ENCODE measurements around the gene RPL7A.

Gene RPL7A

DNA sequence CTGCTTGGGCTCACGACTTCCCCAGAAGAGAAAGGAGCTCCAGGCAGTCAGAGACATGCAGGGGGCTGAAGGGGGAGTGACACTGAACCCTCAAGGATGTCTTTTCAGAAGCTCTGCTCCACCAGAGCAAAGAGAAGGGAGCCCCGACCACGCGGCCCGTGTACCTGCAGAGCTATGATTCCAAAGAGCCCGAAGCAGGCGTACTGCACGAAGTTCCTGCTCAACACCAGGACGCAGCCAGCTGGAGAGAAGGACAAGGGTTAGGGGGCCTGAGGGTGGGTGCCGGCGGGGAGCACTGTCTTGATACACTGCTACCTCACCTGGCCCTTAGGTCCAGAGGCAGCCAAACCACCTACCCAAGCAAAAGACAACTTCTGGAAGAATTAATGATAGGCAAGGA lies 18.4 kb downstream of the RPL7A start:
- H2BK5ac ChIP-seq (ENCODE audit: low read length): no peak overlapping the region
- H3K27me3 ChIP-seq (ENCODE audit: insufficient read depth, low read length, poor library complexity): no peaks in the 10 kb centered on the region
- peaks cover 15% of the 10 kb centered on the region for H3K36me3 ChIP-seq (ENCODE audit: control insufficient read depth, insufficient read depth, low read length)
- H2BK15ac ChIP-seq (replicated peaks; ENCODE audit: low read depth): no peak overlapping the region
- no peak overlapping the region for H4K8ac ChIP-seq (ENCODE audit: low read depth, low read length)
- no peaks in the 10 kb centered on the region for H3K4me1 ChIP-seq (ENCODE audit: control insufficient read depth, low read depth, low read length)
- H3K4me2 ChIP-seq (ENCODE audit: low read length): no peak overlapping the region
- WGBS (ENCODE audit: extremely low coverage, insufficient coverage, low lambda C conversion rate): no CpG with 5 or more reads among the region's 11 CpGs
- no peak overlapping the region for H3K4me3 ChIP-seq (ENCODE audit: low read length)
- peaks cover 47% of the 10 kb centered on the region for H3K79me2 ChIP-seq (ENCODE audit: control insufficient read depth, insufficient read depth, low read length)
- H3K4ac ChIP-seq (ENCODE audit: low read depth, low read length): no peak overlapping the region
- H4K5ac ChIP-seq (ENCODE audit: low read length): no peak overlapping the region
- no peak overlapping the region for H3K27ac ChIP-seq (ENCODE audit: low read depth, low read length)
- H2BK120ac ChIP-seq (ENCODE audit: low read depth, low read length): no peak overlapping the region
- no peak overlapping the region for H3K9ac ChIP-seq (ENCODE audit: low read length)
- H3K23ac ChIP-seq (ENCODE audit: low read length): no peak overlapping the region
- no peak overlapping the region for H2AK5ac ChIP-seq (ENCODE audit: low read length)
- peaks cover 44% of the 10 kb centered on the region for H3K79me1 ChIP-seq (ENCODE audit: low read length)
- DNase-seq: no peak
- H3K56ac ChIP-seq (ENCODE audit: low read length): no peak overlapping the region
- no peak overlapping the region for H3K18ac ChIP-seq (ENCODE audit: low read length)

GRCh38 chr9:133367221-133367620 lies 19.2 kb downstream of the RPL7A start:
- Histone ChIP-seq H2BK15ac (replicated peaks; ENCODE audit: low read depth) (no peak overlapping the region), H3K4me1 (ENCODE audit: control insufficient read depth, low read depth, low read length) (no peaks in the 10 kb centered on the region), H3K4me3 (ENCODE audit: low read length) (no peak overlapping the region), H3K56ac (ENCODE audit: low read length) (no peak overlapping the region), H3K79me1 (ENCODE audit: low read length) (peaks cover 50% of the 10 kb centered on the region), H3K27ac (ENCODE audit: low read depth, low read length) (no peak overlapping the region), H2AK5ac (ENCODE audit: low read length) (no peak overlapping the region), H2BK5ac (ENCODE audit: low read length) (no peak overlapping the region), H3K27me3 (ENCODE audit: insufficient read depth, low read length, poor library complexity) (no peaks in the 10 kb centered on the region), H4K5ac (ENCODE audit: low read length) (no peak overlapping the region), H3K18ac (ENCODE audit: low read length) (no peak overlapping the region), H3K4ac (ENCODE audit: low read depth, low read length) (no peak overlapping the region), H3K79me2 (ENCODE audit: control insufficient read depth, insufficient read depth, low read length) (peaks cover 55% of the 10 kb centered on the region), H3K36me3 (ENCODE audit: control insufficient read depth, insufficient read depth, low read length) (peaks cover 15% of the 10 kb centered on the region), H3K23ac (ENCODE audit: low read length) (no peak overlapping the region), H3K4me2 (ENCODE audit: low read length) (no peak overlapping the region), H3K9ac (ENCODE audit: low read length) (no peak overlapping the region), H2BK120ac (ENCODE audit: low read depth, low read length) (no peak overlapping the region), H4K8ac (ENCODE audit: low read depth, low read length) (no peak overlapping the region)
- WGBS (ENCODE audit: extremely low coverage, insufficient coverage, low lambda C conversion rate): no CpG with 5 or more reads among the region's 22 CpGs
- DNase-seq: no peak

DNA sequence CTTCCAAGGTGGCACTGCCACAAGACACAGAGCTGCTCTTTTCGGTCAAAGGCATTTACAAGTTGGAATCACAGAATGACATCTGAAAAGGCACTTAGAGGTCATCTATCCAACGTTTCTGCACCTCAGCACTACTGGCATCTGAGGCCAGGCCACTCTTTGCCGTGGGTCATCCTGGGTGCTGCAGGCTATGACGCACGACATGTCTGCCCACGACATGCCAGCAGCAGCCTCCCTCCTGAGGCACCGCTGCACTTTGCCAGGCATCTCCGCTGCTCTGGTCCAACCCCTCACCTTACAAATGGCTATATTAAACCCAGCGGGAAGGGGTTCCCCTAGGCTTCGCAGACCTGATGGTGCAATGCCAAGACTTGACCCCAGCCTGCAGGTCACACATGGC lies 19.8 kb downstream of the RPL7A start:
- DNase-seq: no peak
- Histone ChIP-seq H3K27me3 (ENCODE audit: insufficient read depth, low read length, poor library complexity) (no peaks in the 10 kb centered on the region), H3K36me3 (ENCODE audit: control insufficient read depth, insufficient read depth, low read length) (peaks cover 18% of the 10 kb centered on the region), H2BK15ac (replicated peaks; ENCODE audit: low read depth) (no peak overlapping the region), H2BK120ac (ENCODE audit: low read depth, low read length) (no peak overlapping the region), H2AK5ac (ENCODE audit: low read length) (no peak overlapping the region), H3K4me2 (ENCODE audit: low read length) (no peak overlapping the region), H4K5ac (ENCODE audit: low read length) (no peak overlapping the region), H3K4me3 (ENCODE audit: low read length) (no peak overlapping the region), H3K79me1 (ENCODE audit: low read length) (peaks cover 56% of the 10 kb centered on the region), H3K4me1 (ENCODE audit: control insufficient read depth, low read depth, low read length) (no peaks in the 10 kb centered on the region), H3K9ac (ENCODE audit: low read length) (no peak overlapping the region), H3K79me2 (ENCODE audit: control insufficient read depth, insufficient read depth, low read length) (peaks cover 61% of the 10 kb centered on the region), H3K4ac (ENCODE audit: low read depth, low read length) (no peak overlapping the region), H2BK5ac (ENCODE audit: low read length) (no peak overlapping the region), H3K56ac (ENCODE audit: low read length) (no peak overlapping the region), H3K18ac (ENCODE audit: low read length) (no peak overlapping the region), H4K8ac (ENCODE audit: low read depth, low read length) (no peak overlapping the region), H3K27ac (ENCODE audit: low read depth, low read length) (no peak overlapping the region), H3K23ac (ENCODE audit: low read length) (peak overlapping the region; percentile 61)
- WGBS (ENCODE audit: extremely low coverage, insufficient coverage, low lambda C conversion rate): no CpG with 5 or more reads among the region's 10 CpGs

DNA sequence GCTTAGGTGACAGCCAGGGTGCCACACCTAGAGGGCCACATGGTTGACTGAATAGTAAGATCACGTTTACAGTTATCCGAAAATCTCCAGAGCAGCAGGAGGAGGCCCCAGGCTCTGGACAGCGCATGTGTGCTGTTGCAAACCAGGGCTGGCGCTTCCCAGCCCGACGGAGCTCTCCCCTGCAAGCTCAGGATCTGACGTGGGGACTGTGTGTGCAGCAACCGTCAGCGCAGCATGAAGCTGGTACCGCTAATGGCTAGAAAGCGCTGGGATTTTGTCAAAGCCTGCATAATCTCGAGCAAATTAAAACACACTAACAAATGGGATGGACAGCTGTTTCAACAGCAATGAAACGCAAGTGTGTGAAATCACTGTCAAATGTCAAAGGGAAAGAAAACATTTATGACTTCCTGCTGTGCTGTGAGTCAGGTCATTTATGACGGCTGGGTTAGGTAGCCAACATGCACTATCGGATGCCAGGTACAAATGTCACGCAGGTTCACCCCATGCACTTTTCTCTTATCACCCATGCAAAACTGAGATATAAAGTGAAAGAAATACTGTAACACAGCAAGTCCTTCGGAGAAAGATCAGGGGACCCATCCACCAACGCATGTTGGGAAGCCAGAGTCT lies 20.3 kb downstream of the RPL7A start:
- Histone ChIP-seq H3K4me3 (ENCODE audit: low read length) (no peak overlapping the region), H3K18ac (ENCODE audit: low read length) (no peak overlapping the region), H2BK5ac (ENCODE audit: low read length) (no peak overlapping the region), H2AK5ac (ENCODE audit: low read length) (no peak overlapping the region), H3K4me2 (ENCODE audit: low read length) (no peak overlapping the region), H2BK15ac (replicated peaks; ENCODE audit: low read depth) (no peak overlapping the region), H3K9ac (ENCODE audit: low read length) (no peak overlapping the region), H3K4me1 (ENCODE audit: control insufficient read depth, low read depth, low read length) (no peaks in the 10 kb centered on the region), H3K23ac (ENCODE audit: low read length) (no peak overlapping the region), H3K27ac (ENCODE audit: low read depth, low read length) (no peak overlapping the region), H3K36me3 (ENCODE audit: control insufficient read depth, insufficient read depth, low read length) (peaks cover 14% of the 10 kb centered on the region), H3K79me2 (ENCODE audit: control insufficient read depth, insufficient read depth, low read length) (peaks cover 66% of the 10 kb centered on the region), H4K5ac (ENCODE audit: low read length) (no peak overlapping the region), H3K56ac (ENCODE audit: low read length) (no peak overlapping the region), H2BK120ac (ENCODE audit: low read depth, low read length) (no peak overlapping the region), H4K8ac (ENCODE audit: low read depth, low read length) (no peak overlapping the region), H3K79me1 (ENCODE audit: low read length) (peaks cover 59% of the 10 kb centered on the region), H3K4ac (ENCODE audit: low read depth, low read length) (no peak overlapping the region), H3K27me3 (ENCODE audit: insufficient read depth, low read length, poor library complexity) (no peaks in the 10 kb centered on the region)
- no CpG with 5 or more reads among the region's 18 CpGs for WGBS (ENCODE audit: extremely low coverage, insufficient coverage, low lambda C conversion rate)
- DNase-seq: no peak

GRCh38 chr9:133369422-133369821 lies 21.4 kb downstream of the RPL7A start:
- Histone ChIP-seq H3K27me3 (ENCODE audit: insufficient read depth, low read length, poor library complexity) (no peaks in the 10 kb centered on the region), H3K27ac (ENCODE audit: low read depth, low read length) (no peak overlapping the region), H2AK5ac (ENCODE audit: low read length) (no peak overlapping the region), H2BK5ac (ENCODE audit: low read length) (no peak overlapping the region), H3K4ac (ENCODE audit: low read depth, low read length) (no peak overlapping the region), H2BK120ac (ENCODE audit: low read depth, low read length) (no peak overlapping the region), H4K8ac (ENCODE audit: low read depth, low read length) (no peak overlapping the region), H3K18ac (ENCODE audit: low read length) (no peak overlapping the region), H3K79me2 (ENCODE audit: control insufficient read depth, insufficient read depth, low read length) (peaks cover 71% of the 10 kb centered on the region), H2BK15ac (replicated peaks; ENCODE audit: low read depth) (no peak overlapping the region), H3K9ac (ENCODE audit: low read length) (no peak overlapping the region), H3K4me3 (ENCODE audit: low read length) (no peak overlapping the region), H3K56ac (ENCODE audit: low read length) (no peak overlapping the region), H3K4me2 (ENCODE audit: low read length) (no peak overlapping the region), H3K36me3 (ENCODE audit: control insufficient read depth, insufficient read depth, low read length) (peaks cover 10% of the 10 kb centered on the region), H4K5ac (ENCODE audit: low read length) (no peak overlapping the region), H3K23ac (ENCODE audit: low read length) (no peak overlapping the region), H3K79me1 (ENCODE audit: low read length) (peaks cover 61% of the 10 kb centered on the region), H3K4me1 (ENCODE audit: control insufficient read depth, low read depth, low read length) (no peaks in the 10 kb centered on the region)
- WGBS (ENCODE audit: extremely low coverage, insufficient coverage, low lambda C conversion rate): no CpG with 5 or more reads among the region's 6 CpGs
- no peak for DNase-seq

DNA sequence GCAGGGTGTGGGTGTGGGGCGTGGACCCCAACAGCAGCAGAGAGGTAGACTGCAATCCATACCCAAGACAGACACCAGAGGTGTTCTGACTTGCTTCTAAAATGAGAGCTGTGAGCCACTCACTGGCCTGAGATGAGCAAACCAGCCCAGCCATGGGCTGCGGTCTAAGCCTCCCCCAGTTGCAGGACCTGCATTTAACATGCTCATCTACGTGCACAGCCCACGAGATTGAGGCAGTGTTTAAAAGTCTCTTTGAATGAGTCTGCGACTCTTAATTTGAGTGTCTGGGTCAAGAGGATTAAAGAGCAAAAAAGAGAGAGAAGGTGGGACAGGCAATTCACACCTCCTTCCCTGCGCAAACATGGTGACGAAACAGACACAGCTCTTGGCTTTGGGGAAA lies 21.9 kb downstream of the RPL7A start:
- Histone ChIP-seq H3K27ac (ENCODE audit: low read depth, low read length) (no peak overlapping the region), H3K9ac (ENCODE audit: low read length) (no peak overlapping the region), H3K79me1 (ENCODE audit: low read length) (peaks cover 62% of the 10 kb centered on the region), H2AK5ac (ENCODE audit: low read length) (no peak overlapping the region), H3K4me1 (ENCODE audit: control insufficient read depth, low read depth, low read length) (no peaks in the 10 kb centered on the region), H4K5ac (ENCODE audit: low read length) (no peak overlapping the region), H3K79me2 (ENCODE audit: control insufficient read depth, insufficient read depth, low read length) (peaks cover 76% of the 10 kb centered on the region), H2BK120ac (ENCODE audit: low read depth, low read length) (no peak overlapping the region), H3K4me3 (ENCODE audit: low read length) (no peak overlapping the region), H3K36me3 (ENCODE audit: control insufficient read depth, insufficient read depth, low read length) (peaks cover 9% of the 10 kb centered on the region), H3K56ac (ENCODE audit: low read length) (no peak overlapping the region), H4K8ac (ENCODE audit: low read depth, low read length) (no peak overlapping the region), H3K18ac (ENCODE audit: low read length) (no peak overlapping the region), H2BK15ac (replicated peaks; ENCODE audit: low read depth) (no peak overlapping the region), H3K23ac (ENCODE audit: low read length) (no peak overlapping the region), H3K27me3 (ENCODE audit: insufficient read depth, low read length, poor library complexity) (no peaks in the 10 kb centered on the region), H3K4ac (ENCODE audit: low read depth, low read length) (no peak overlapping the region), H3K4me2 (ENCODE audit: low read length) (no peak overlapping the region), H2BK5ac (ENCODE audit: low read length) (no peak overlapping the region)
- DNase-seq: no peak
- no CpG with 5 or more reads among the region's 7 CpGs for WGBS (ENCODE audit: extremely low coverage, insufficient coverage, low lambda C conversion rate)
